GM06990 (cell line): Measurements from ENCODE around the gene TIMM44.

Experiments
- DNase-seq: peaks from one replicate; pipeline ENCODE4 v3.0.0-alpha.2; 2011; ENCODE audit not compliant: insufficient read length; ENCODE audit errors: extremely low read depth
- H3K27me3 ChIP-seq: replicated peaks from 2 replicates; pipeline ENCODE4 v1.6.0; 2011; ENCODE audit warnings: low read length; ENCODE audit not compliant: control insufficient read depth, insufficient read depth
- H3K36me3 ChIP-seq: 2 replicates; pipeline ENCODE4 v1.5.1; 2011; ENCODE audit warnings: low read length; ENCODE audit not compliant: control insufficient read depth, insufficient read depth
- H3K4me3 ChIP-seq: replicated peaks from 2 replicates; pipeline ENCODE4 v1.5.1; 2011; ENCODE audit warnings: low read depth, mild to moderate bottlenecking, control low read depth, low read length
- TF ChIP-seq, protein P1 (sequence below): IDR thresholded peaks from 2 replicates; pipeline ENCODE4 v1.5.1; 2011; ENCODE audit warnings: low read length, control low read depth, mild to moderate bottlenecking, inconsistent platforms; ENCODE audit not compliant: insufficient read depth, poor library complexity, severe bottlenecking

The TIMM44 gene

DNA sequence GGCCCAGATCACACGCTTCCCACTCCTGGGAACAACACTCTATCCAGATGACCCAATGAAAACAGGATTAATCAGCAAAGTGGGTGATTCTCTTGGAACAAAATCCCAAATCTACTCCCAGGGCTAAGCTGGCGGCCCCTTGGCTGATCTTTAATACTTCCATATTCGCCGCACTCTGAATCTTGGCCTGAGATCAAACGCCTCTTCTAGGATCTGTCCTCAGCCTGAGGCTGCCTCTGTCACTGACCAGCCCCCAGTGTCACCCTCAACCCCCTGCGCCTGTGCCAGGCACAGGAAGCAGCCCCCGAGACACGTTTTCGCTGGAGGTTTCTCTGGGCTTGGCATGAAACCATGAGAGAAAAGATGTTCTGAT, 15.1 kb downstream of the TIMM44 start:
- peaks cover 11% of the 10 kb centered on the region for H3K36me3 ChIP-seq
- TF ChIP-seq, protein P1, sequence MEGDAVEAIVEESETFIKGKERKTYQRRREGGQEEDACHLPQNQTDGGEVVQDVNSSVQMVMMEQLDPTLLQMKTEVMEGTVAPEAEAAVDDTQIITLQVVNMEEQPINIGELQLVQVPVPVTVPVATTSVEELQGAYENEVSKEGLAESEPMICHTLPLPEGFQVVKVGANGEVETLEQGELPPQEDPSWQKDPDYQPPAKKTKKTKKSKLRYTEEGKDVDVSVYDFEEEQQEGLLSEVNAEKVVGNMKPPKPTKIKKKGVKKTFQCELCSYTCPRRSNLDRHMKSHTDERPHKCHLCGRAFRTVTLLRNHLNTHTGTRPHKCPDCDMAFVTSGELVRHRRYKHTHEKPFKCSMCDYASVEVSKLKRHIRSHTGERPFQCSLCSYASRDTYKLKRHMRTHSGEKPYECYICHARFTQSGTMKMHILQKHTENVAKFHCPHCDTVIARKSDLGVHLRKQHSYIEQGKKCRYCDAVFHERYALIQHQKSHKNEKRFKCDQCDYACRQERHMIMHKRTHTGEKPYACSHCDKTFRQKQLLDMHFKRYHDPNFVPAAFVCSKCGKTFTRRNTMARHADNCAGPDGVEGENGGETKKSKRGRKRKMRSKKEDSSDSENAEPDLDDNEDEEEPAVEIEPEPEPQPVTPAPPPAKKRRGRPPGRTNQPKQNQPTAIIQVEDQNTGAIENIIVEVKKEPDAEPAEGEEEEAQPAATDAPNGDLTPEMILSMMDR = no peak
- H3K27me3 ChIP-seq = no peaks in the 10 kb centered on the region
- DNase-seq = no peak
- no peak overlapping the region for H3K4me3 ChIP-seq

DNA sequence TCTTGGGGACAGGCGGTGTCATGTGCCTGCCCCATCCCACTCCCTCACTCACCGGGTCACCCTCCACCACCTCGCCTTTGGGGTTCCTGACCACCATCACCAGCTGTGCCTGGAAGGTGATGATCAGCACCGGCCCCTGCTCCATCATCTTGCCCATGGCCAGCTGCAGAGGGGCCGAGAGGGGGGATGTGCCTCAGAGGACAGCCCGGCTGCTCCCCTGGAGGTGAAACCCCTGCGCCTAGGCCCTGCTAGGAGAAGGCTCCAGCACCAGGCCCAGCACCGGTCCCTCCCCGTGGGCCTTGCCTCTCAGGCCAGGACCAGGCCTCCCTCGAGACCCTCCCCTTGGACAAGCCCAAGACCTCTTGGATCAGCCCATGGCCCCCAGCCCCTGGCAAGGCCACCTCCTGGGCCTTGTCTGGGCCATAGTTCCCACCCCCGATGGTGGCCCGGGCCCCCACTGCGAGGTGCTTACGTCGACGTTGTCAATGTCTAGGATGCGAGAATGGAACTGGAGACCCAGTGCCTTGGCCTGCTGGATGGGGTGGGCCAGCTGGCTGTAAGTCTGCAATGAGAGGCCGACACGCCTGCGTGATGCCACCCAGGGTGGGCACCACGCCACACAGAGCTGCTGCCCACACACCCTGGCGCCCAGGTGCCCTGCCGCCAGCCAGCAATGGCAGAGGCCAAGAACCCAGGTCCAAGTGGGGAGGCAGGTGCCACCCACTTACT, 15.7 kb downstream of the TIMM44 start:
- no peaks in the 10 kb centered on the region for H3K27me3 ChIP-seq
- peaks cover 10% of the 10 kb centered on the region for H3K36me3 ChIP-seq
- TF ChIP-seq, protein P1 = no peak
- DNase-seq = peak; percentile 14
- no peak overlapping the region for H3K4me3 ChIP-seq

DNA sequence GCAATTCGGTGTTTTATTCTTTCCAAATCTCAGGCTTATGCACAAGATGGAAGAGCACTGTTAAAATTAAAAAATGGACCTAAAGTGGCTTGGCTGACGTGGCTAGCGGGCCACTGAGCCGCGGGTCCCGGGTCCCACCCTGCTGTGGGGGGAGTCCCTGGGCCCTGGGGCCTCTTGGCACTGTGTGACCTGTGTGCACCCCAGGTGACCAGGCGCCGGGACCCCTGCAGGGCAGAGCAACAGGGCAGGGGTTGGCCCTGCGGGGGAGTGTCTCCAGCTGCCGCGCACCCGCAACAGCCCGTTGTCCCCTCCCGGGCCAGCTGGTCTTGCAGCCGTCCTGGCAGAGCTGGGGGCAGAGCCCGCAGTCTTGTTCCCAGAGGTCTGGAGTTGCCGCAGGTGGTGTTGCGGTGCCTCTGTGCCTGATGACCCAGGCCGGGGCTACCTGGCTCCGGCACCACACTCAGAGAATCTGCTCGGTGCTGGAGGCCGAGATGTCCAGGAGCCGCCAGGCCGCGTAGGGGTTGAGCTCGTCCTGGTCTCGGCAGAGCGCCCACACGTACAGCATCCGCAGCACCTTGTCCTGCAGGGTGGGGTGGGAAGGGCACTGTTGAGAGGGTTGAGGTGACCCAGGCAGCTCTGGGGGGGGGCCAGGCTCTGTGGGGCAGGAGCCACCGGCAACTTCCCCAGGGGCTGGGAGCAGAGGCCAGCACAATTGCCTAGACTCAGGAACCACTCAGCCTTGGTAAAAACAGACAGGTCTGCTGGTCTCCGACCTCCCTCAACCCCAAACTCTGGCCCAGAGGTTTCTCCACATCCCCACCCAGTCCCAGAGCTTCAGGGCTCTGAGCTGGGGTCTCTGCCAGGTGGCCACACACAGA, 16.5 kb downstream of the TIMM44 start:
- Histone ChIP-seq H3K4me3 (no peak overlapping the region), H3K27me3 (no peaks in the 10 kb centered on the region), H3K36me3 (peaks cover 7% of the 10 kb centered on the region)
- TF ChIP-seq, protein P1 = no peak
- peak; percentile 31 for DNase-seq

DNA sequence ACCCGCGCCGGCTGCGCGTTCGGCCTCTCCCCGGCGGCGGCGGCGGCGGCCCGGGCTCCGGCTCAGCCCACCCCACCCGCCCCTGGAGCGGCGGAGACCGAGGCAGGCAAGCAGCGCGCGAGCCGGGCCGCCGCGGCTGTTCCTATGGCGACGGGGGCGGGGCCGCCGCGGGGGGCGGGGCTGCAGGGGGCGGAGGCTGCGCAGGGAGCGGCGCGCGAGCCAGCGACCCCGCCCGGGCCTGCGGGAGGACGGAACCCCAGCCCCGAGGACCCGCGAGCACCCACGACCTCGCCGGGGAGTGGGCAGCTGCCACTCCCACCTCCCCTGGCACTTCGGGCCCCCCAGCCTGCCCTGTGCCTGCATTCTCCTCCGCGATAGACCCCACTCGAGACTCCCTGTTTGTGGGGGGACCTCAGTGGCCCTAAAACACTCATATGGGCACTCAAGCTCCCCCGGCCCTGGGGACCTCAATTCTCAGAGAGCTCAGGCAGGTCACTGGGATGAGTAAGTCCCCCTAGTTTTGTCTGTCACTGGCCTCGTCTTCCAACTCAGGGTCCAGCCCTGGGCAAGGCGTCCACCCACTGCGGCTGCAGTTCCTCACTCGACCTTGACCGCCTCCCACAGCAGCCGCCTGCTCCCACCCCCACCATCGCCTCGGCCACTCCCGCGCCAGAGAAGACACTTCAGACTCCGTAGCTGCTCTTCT, 17.3 kb downstream of the TIMM44 start, which contains the start of gene CTXN1:
Gene CTXN1 (minus strand): TSS at position 115 of the 706 bp plus-strand sequence. CDS start 597 bp downstream, outside the sequence.
- Histone ChIP-seq H3K4me3 (peak within 1 kb of the TSS; percentile 45), H3K36me3 (peaks cover 7% of the 10 kb centered on the region), H3K27me3 (no peaks in the 10 kb centered on the region)
- peak; percentile 56 for DNase-seq
- TF ChIP-seq, protein P1 = no peak

DNA sequence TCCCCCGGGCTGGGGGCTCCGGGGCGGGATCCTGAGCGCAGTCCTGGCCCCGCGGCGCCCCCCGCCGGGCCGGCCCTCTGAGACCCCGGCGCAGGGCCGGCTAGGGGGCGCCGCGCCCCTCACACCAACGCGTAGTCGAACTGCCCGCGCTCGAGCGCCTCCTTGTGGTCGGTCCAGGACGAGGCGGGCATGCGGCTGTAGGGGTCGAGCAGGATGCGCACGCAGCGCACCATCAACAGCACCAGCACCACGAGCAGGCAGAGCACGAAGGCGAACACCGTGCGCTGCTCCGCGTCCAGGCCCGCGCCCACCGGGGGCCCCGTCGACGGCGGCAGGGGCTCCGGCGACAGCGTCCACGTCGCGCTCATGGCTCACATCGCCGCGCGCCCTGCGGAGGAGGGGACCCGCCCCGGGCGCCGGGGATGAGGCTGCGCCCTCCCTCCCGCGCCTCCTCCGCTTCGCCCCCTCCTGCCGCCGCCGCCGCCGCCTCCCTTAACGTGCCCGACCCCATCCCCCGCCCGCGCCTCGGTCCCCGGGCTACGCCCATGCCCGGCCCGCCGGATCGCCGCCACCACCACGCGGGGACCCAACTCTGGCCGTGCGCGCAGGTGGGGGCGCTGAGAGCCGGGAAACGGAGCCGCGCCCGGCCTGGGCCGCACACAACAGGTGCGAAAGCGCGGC, 18.2 kb downstream of the TIMM44 start:
- DNase-seq = peak; percentile 78
- TF ChIP-seq, protein P1 = peak; percentile 88
- H3K27me3 ChIP-seq = no peaks in the 10 kb centered on the region
- H3K4me3 ChIP-seq = no peak overlapping the region; the same call in 1 of the 2 replicates
- peaks cover 7% of the 10 kb centered on the region for H3K36me3 ChIP-seq
